Adrenal gland (tissue), 12 donors: ENCODE results near the gene DLG5. TPM values are rescaled to one million over a fixed set of nuclear protein-coding genes. Genes with fewer than 3 reads are reported as not detected.

Experiments
- DNase-seq, 7 donors: peaks; one replicate each; pipeline ENCODE4 v3.0.0-alpha.2; 2019 to 2020
- H3K27ac ChIP-seq, 5 donors: fragments of 200-600 bp; sonication (generic) in 4 of 5; 1 replicate in 3 of 5; 2 replicates in 2 of 5; pipeline versions ENCODE4 v1.5.1 to v1.8.0; 2016 to 2020; ENCODE audit warnings: mild to moderate bottlenecking in 1 of 5
- H3K27me3 ChIP-seq: fragments of 200-600 bp; 2 replicates; pipeline ENCODE4 v1.8.0; 2021
- H3K36me3 ChIP-seq, 2 donors: fragments of 200-600 bp; replicated peaks in 1 of 2; 1 replicate in 1 of 2; 2 replicates in 1 of 2; pipeline versions ENCODE4 v1.5.1 to v1.8.0; 2018 to 2022
- H3K4me1 ChIP-seq, 2 donors: fragments of 200-600 bp; replicated peaks in 1 of 2; 1 replicate in 1 of 2; 2 replicates in 1 of 2; pipeline versions ENCODE4 v1.5.1 to v1.8.0; 2018 to 2021
- H3K4me3 ChIP-seq, 4 donors: fragments of 200-600 bp; sonication (generic) in 3 of 4; one replicate each; pipeline ENCODE4 v1.5.1; 2016 to 2018
- H3K9me3 ChIP-seq, 3 donors: fragments of 200-600 bp; sonication (generic) in 1 of 3; replicated peaks in 1 of 3; 1 replicate in 2 of 3; 2 replicates in 1 of 3; pipeline versions ENCODE4 v1.5.1 to v1.8.0; 2016 to 2021
- CTCF ChIP-seq, 6 experiments: fragments of 450-650 bp in 4 of 6; fragments of 200-600 bp in 2 of 6; sonication (generic) in 1 of 6; IDR thresholded peaks; 1 replicate in 5 of 6; 2 replicates in 1 of 6; pipeline versions ENCODE4 v1.5.1 to v1.8.0; 2016 to 2021; ENCODE audit warnings: antibody characterized with exemption in 6 of 6, mild to moderate bottlenecking in 2 of 6, moderate library complexity in 1 of 6
- POLR2A ChIP-seq, 2 donors: fragments of 450-650 bp; IDR thresholded peaks; one replicate each; pipeline ENCODE4 v1.6.1; 2017; ENCODE audit warnings: antibody characterized with exemption in 2 of 2, mild to moderate bottlenecking in 2 of 2, moderate library complexity in 1 of 2
- WGBS, 4 donors: extraction: QIAGEN DNeasy Blood & Tissue Kit in 2 of 4; methylation state at CpG; one replicate each; pipeline versions ENCODE4 v1.1.5 to v1.1.7; 2013 to 2017; 5-methylcytosine and 5-hydroxymethylcytosine counted together
- intact Hi-C, 2 donors: fragments of 100-400 bp; cut with DNase I; formaldehyde crosslinking; loops; one replicate each; pipeline versions ENCODE4 v1.14.1 to v1.15.0; 2022 to 2023
- polyA plus RNA-seq, 3 donors: library from polyadenylated mRNA; stranded (reverse); fragments of 200-250 nt in 2 of 3; fragments of 350-450 nt in 1 of 3; fragmentation: Illumina TruSeq in 1 of 3; extraction: RNeasy Lipid Tissue Mini Kit (QIAGEN cat#74804) in 1 of 3; gene quantifications; one replicate each; pipeline ENCODE4 v1.2.3, GENCODE V29; 2013 to 2014
- total RNA-seq, 9 donors: library from RNA; depleted of rRNA in 4 of 9; stranded (reverse); fragments of >200 nt in 4 of 9; fragments of 120-200 nt in 1 of 9; fragmentation: NEBNext Ultra II Directional in 1 of 9; extraction: Animal tissue kit (Norgen Biotek cat#: 25700) in 1 of 9; gene quantifications; one replicate each; pipeline versions ENCODE4 v1.1.0 to v1.2.4, GENCODE V29; 2013 to 2023
- donor health status: healthy with polysubstance abuse.
- donor health status: Bipolar disorder and iron deficiency.
- donor health status: DM: yes; HTN: yes; CAD: no.
- donor health status: DM: no; HTN: no; CAD: no.
- donor health status: DM: no; HTN: no; CAD: no.
- donor health status: DM: yes; HTN: yes; CAD: no.

Gene DLG5
- total and polyA plus RNA-seq, 12 donors: 32.6 to 175 (median 101) TPM

GRCh38 chr10:77861366-77861765, 65.2 kb downstream of the DLG5 start:
- WGBS, 4 donors: 68 to 83% (median 77%) methylated on average over 5 to 6 of the region's 6 CpGs
- Histone ChIP-seq H3K4me3 (no peak overlapping the region), H3K27ac (peak overlapping the region in 4 of 5 donors; percentile 19 to 96 (median 58)), H3K9me3 (no peaks in the 10 kb centered on the region), H3K27me3 (no peaks in the 10 kb centered on the region), H3K36me3 (peaks cover 0 to 8% of the 10 kb centered on the region in 2 donors), H3K4me1 (peaks cover 28 to 45% of the 10 kb centered on the region in 2 donors)
- no peak for TF ChIP-seq POLR2A (IDR thresholded peaks at IDR 0.05)
- TF ChIP-seq CTCF (IDR thresholded peaks at IDR 0.05): no peak
- intact Hi-C loops: no loop called here
- no peak for DNase-seq

GRCh38 chr10:77859865-77860282, 66.7 kb downstream of the DLG5 start:
- H3K27ac ChIP-seq: peak overlapping the region in 3 of 5 donors; percentile 22 to 96 (median 41)
- TF ChIP-seq CTCF (IDR thresholded peaks at IDR 0.05): no peak
- TF ChIP-seq POLR2A (IDR thresholded peaks at IDR 0.05): no peak
- no peak for DNase-seq
- H3K4me3 ChIP-seq: no peak overlapping the region
- peaks cover 24 to 31% of the 10 kb centered on the region in 2 donors for H3K4me1 ChIP-seq
- intact Hi-C loops: no loop called here
- H3K9me3 ChIP-seq: no peaks in the 10 kb centered on the region
- WGBS, 4 donors: 77 to 85% (median 82%) methylated on average over 4 of the region's 4 CpGs
- peaks cover 0 to 5% of the 10 kb centered on the region in 2 donors for H3K36me3 ChIP-seq
- H3K27me3 ChIP-seq: no peaks in the 10 kb centered on the region

GRCh38 chr10:77859200-77859864, 67.2 kb downstream of the DLG5 start:
- H3K4me1 ChIP-seq: peaks cover 18 to 26% of the 10 kb centered on the region in 2 donors
- H3K9me3 ChIP-seq: no peaks in the 10 kb centered on the region
- 84 to 93% (median 90%) methylated on average over 7 of the region's 7 CpGs for WGBS, 4 donors
- H3K27me3 ChIP-seq: no peaks in the 10 kb centered on the region
- no peak for DNase-seq
- no peak for TF ChIP-seq CTCF (IDR thresholded peaks at IDR 0.05)
- no peak for TF ChIP-seq POLR2A (IDR thresholded peaks at IDR 0.05)
- peaks cover 0 to 8% of the 10 kb centered on the region in 2 donors for H3K36me3 ChIP-seq
- H3K27ac ChIP-seq: peak overlapping the region in 2 of 5 donors; percentile 41 to 96
- intact Hi-C loops: no loop called here
- H3K4me3 ChIP-seq: no peak overlapping the region

GRCh38 chr10:77857272-77857671, 69.3 kb downstream of the DLG5 start:
- H3K9me3 ChIP-seq: no peaks in the 10 kb centered on the region
- H3K4me1 ChIP-seq: peaks cover 3 to 12% of the 10 kb centered on the region in 2 donors
- TF ChIP-seq CTCF (IDR thresholded peaks at IDR 0.05): no peak
- peak in 1 of 2 donors; percentile 38 for TF ChIP-seq POLR2A (IDR thresholded peaks at IDR 0.05)
- peak overlapping the region; percentile 6 to 82 (median 32) for H3K27ac ChIP-seq
- peaks cover 0 to 29% of the 10 kb centered on the region in 2 donors for H3K36me3 ChIP-seq
- 60 to 90% (median 74%) methylated on average over 1 to 11 of the region's 11 CpGs for WGBS, 4 donors
- no peak overlapping the region for H3K4me3 ChIP-seq
- H3K27me3 ChIP-seq: no peaks in the 10 kb centered on the region
- intact Hi-C loops: no loop called here
- peak; percentile 60 to 91 (median 81) for DNase-seq
